GM23248 (cell line): Measurements from ENCODE around the gene ZNF318.

Experiments used
- EZH2 ChIP-seq: fragments of 200-600 bp; sonication (generic); IDR thresholded peaks from 2 replicates; pipeline ENCODE4 v1.6.1; 2018; ENCODE audit warnings: antibody characterized with exemption, mild to moderate bottlenecking; ENCODE audit not compliant: insufficient read depth, poor library complexity, severe bottlenecking
- EZH2phosphoT487 ChIP-seq: fragments of 200-600 bp; sonication (generic); IDR thresholded peaks from 2 replicates; pipeline ENCODE4 v1.6.1; 2018; ENCODE audit warnings: antibody characterized with exemption, moderate library complexity, mild to moderate bottlenecking, low read depth; ENCODE audit not compliant: insufficient read depth

- TF ChIP-seq EZH2phosphoT487 (no peak), EZH2 (no peak)
These were observed 2.0 kb downstream of the ZNF318 start for GRCh38 chr6:43367245-43367984.
